H1 (cell line): ENCODE data around the gene DIP2C. TPM values are rescaled to one million over a fixed set of nuclear protein-coding genes. Genes with fewer than 3 reads are reported as not detected.

Experiments used
- CTCF ChIA-PET: fragments of 300-600 bp; sonication (Branson Sonifier 250); formaldehyde crosslinking; loops from one replicate; lab custom pipeline; 2021; ENCODE audit not compliant: partially characterized antibody; lab: Charles Lee
- POLR2A ChIA-PET: fragments of 300-600 bp; sonication (Branson Sonifier 250); formaldehyde crosslinking; loops from one replicate; lab custom pipeline; 2021; ENCODE audit warnings: inconsistent platforms; ENCODE audit not compliant: partially characterized antibody; lab: Charles Lee
- DNase-seq, 2 experiments: peaks; one replicate each; pipeline versions ENCODE4 v3.0.0 to v3.0.0-alpha.2; 2010 to 2022; ENCODE audit warnings: low spot score in 2 of 2, low read depth in 1 of 2, mixed read lengths in 1 of 2
- FAIRE-seq: peaks from 2 replicates; lab custom pipeline; 2011; peaks lifted over from hg19 to GRCh38; lab: Jason Lieb, UNC
- H2AFZ ChIP-seq: 2 replicates; pipeline ENCODE4 v1.8.1; 2012; ENCODE audit warnings: low read length, inconsistent platforms
- H2AK5ac ChIP-seq: 2 replicates; pipeline ENCODE4 v1.6.1; 2013; ENCODE audit warnings: low read depth, low read length
- H2BK120ac ChIP-seq: replicated peaks from 2 replicates; pipeline ENCODE3; 2013; ENCODE audit warnings: low read depth, low read length, inconsistent platforms
- H2BK12ac ChIP-seq: 2 replicates; pipeline ENCODE4 v1.6.1; 2013; ENCODE audit warnings: low read depth, low read length
- H2BK15ac ChIP-seq: 2 replicates; pipeline ENCODE4 v1.6.1; 2013; ENCODE audit warnings: low read length
- H2BK20ac ChIP-seq: 2 replicates; pipeline ENCODE4 v1.6.1; 2013; ENCODE audit warnings: low read length
- H2BK5ac ChIP-seq: 2 replicates; pipeline ENCODE4 v1.6.1; 2013; ENCODE audit warnings: low read depth, low read length
- H3K14ac ChIP-seq: 2 replicates; pipeline ENCODE4 v1.6.1; 2013; ENCODE audit warnings: inconsistent platforms; ENCODE audit not compliant: insufficient read length
- H3K18ac ChIP-seq: 2 replicates; pipeline ENCODE4 v1.6.1; 2013; ENCODE audit warnings: low read length; ENCODE audit errors: extremely low read depth
- H3K23ac ChIP-seq: 2 replicates; pipeline ENCODE4 v1.6.1; 2013; ENCODE audit warnings: inconsistent platforms; ENCODE audit not compliant: insufficient read length
- H3K23me2 ChIP-seq: 2 replicates; pipeline ENCODE4 v1.6.1; 2013; ENCODE audit warnings: low read depth, low read length
- H3K27ac ChIP-seq: 2 replicates; pipeline ENCODE4 v1.6.1; 2011; ENCODE audit warnings: low read depth, low read length, inconsistent platforms
- H3K27me3 ChIP-seq, 4 experiments: replicated peaks in 1 of 4; 1 replicate in 1 of 4; 2 replicates in 3 of 4; pipeline versions ENCODE4 v1.6.1 to v1.8.1; 2011 to 2013; ENCODE audit warnings: low read length in 3 of 4, mild to moderate bottlenecking in 3 of 4, inconsistent platforms in 2 of 4, mixed read lengths in 2 of 4, moderate library complexity in 1 of 4; ENCODE audit not compliant: control insufficient read depth in 3 of 4, insufficient read depth in 3 of 4; ENCODE audit errors: extremely low read depth in 1 of 4
- H3K36me3 ChIP-seq, 4 experiments: 2 replicates each; pipeline versions ENCODE4 v1.6.1 to v1.8.1; 2011 to 2013; ENCODE audit warnings: mild to moderate bottlenecking in 4 of 4, low read length in 3 of 4, moderate library complexity in 2 of 4, control low read depth in 1 of 4, inconsistent platforms in 1 of 4; ENCODE audit not compliant: insufficient read depth in 4 of 4, control insufficient read depth in 2 of 4
- H3K4ac ChIP-seq: replicated peaks from 2 replicates; pipeline ENCODE3; 2013; ENCODE audit warnings: low read length, low read depth, mixed read lengths, inconsistent platforms; ENCODE audit not compliant: insufficient read length
- H3K4me1 ChIP-seq, 4 experiments: replicated peaks in 1 of 4; 1 replicate in 1 of 4; 2 replicates in 3 of 4; pipeline versions ENCODE4 v1.6.1 to v1.8.1; 2011 to 2013; ENCODE audit warnings: low read length in 3 of 4, inconsistent platforms in 2 of 4, mixed read lengths in 1 of 4; ENCODE audit not compliant: insufficient read depth in 4 of 4, control insufficient read depth in 3 of 4
- H3K4me2 ChIP-seq, 2 experiments: 2 replicates each; pipeline versions ENCODE4 v1.6.1 to v1.8.1; 2011 to 2013; ENCODE audit warnings: low read depth in 2 of 2, low read length in 2 of 2, control low read depth in 1 of 2, inconsistent platforms in 1 of 2, mild to moderate bottlenecking in 1 of 2; ENCODE audit not compliant: insufficient read depth in 1 of 2
- H3K4me3 ChIP-seq, 4 experiments: fragments of 200-600, 300-600 bp in 1 of 4; sonication (generic), shearing (Covaris generic), sonication (Bioruptor Twin) in 1 of 4; 2 replicates each; pipeline versions ENCODE4 v1.5.1 to v1.8.1; 2011 to 2016; ENCODE audit warnings: low read length in 4 of 4, low read depth in 3 of 4, control low read depth in 2 of 4, inconsistent platforms in 2 of 4, mild to moderate bottlenecking in 2 of 4, mixed read lengths in 1 of 4, moderate library complexity in 1 of 4; ENCODE audit not compliant: insufficient read depth in 2 of 4; ENCODE audit errors: extremely low read depth in 1 of 4
- H3K56ac ChIP-seq: replicated peaks from 2 replicates; pipeline ENCODE3; 2013; ENCODE audit warnings: low read depth, mild to moderate bottlenecking, mixed read lengths, low read length, inconsistent platforms; ENCODE audit not compliant: insufficient read length
- H3K79me1 ChIP-seq: 2 replicates; pipeline ENCODE4 v1.6.1; 2013; ENCODE audit warnings: low read depth, low read length, control low read depth
- H3K79me2 ChIP-seq, 2 experiments: 2 replicates each; pipeline versions ENCODE4 v1.6.1 to v1.8.1; 2012 to 2013; ENCODE audit warnings: low read length in 2 of 2, mild to moderate bottlenecking in 2 of 2, inconsistent platforms in 1 of 2; ENCODE audit not compliant: insufficient read depth in 2 of 2, control insufficient read depth in 1 of 2
- H3K9ac ChIP-seq, 4 experiments: replicated peaks in 1 of 4; 1 replicate in 1 of 4; 2 replicates in 3 of 4; pipeline versions ENCODE4 v1.6.1 to v1.8.1; 2011 to 2013; ENCODE audit warnings: low read depth in 3 of 4, low read length in 3 of 4, control low read depth in 2 of 4, mild to moderate bottlenecking in 2 of 4, moderate library complexity in 2 of 4, inconsistent platforms in 1 of 4; ENCODE audit errors: extremely low read depth in 1 of 4
- H3K9me3 ChIP-seq, 2 experiments: 2 replicates each; pipeline versions ENCODE4 v1.6.1 to v1.8.1; 2012 to 2013; ENCODE audit warnings: mild to moderate bottlenecking in 2 of 2, moderate library complexity in 2 of 2, control low read depth in 1 of 2, inconsistent platforms in 1 of 2, low read depth in 1 of 2, low read length in 1 of 2, mixed read lengths in 1 of 2; ENCODE audit not compliant: insufficient read depth in 2 of 2
- H4K20me1 ChIP-seq, 2 experiments: replicated peaks in 1 of 2; 2 replicates each; pipeline versions ENCODE3 to v1.8.1; 2011 to 2013; ENCODE audit warnings: inconsistent platforms in 2 of 2, low read length in 2 of 2, mild to moderate bottlenecking in 1 of 2; ENCODE audit not compliant: insufficient read depth in 2 of 2, control insufficient read depth in 1 of 2
- H4K5ac ChIP-seq: 2 replicates; pipeline ENCODE4 v1.6.1; 2013; ENCODE audit warnings: low read length, low read depth, mixed read lengths, inconsistent platforms; ENCODE audit not compliant: insufficient read length
- H4K8ac ChIP-seq: 2 replicates; pipeline ENCODE4 v1.8.0; 2013; ENCODE audit warnings: mild to moderate bottlenecking, moderate library complexity, low read length, inconsistent platforms; ENCODE audit not compliant: insufficient read depth; ENCODE audit errors: extremely low read depth
- H4K91ac ChIP-seq: replicated peaks from 2 replicates; pipeline ENCODE3; 2013; ENCODE audit warnings: low read length, mixed read lengths, inconsistent platforms; ENCODE audit not compliant: insufficient read length
- ATF2 ChIP-seq: IDR thresholded peaks from 2 replicates; pipeline ENCODE4 v1.6.1; 2012; ENCODE audit warnings: low read length, inconsistent platforms
- BCL11A ChIP-seq, 2 experiments: IDR thresholded peaks; one replicate each; pipeline ENCODE4 v1.6.1; 2011; ENCODE audit warnings: low read depth in 2 of 2, low read length in 2 of 2, mild to moderate bottlenecking in 2 of 2
- CTBP2 ChIP-seq: IDR thresholded peaks from 2 replicates; pipeline ENCODE4 v1.7.0; 2011; ENCODE audit warnings: borderline replicate concordance, mild to moderate bottlenecking, moderate library complexity, mixed read lengths, low read length; ENCODE audit not compliant: insufficient read depth, insufficient read length
- KDM1A ChIP-seq: fragments of 200-600, 300-600 bp; sonication (generic); IDR thresholded peaks from 2 replicates; pipeline ENCODE4 v1.7.1; 2016; ENCODE audit warnings: mild to moderate bottlenecking, low read length, borderline replicate concordance
- KDM5A ChIP-seq: fragments of 200-600 bp; IDR thresholded peaks from 2 replicates; pipeline ENCODE4 v1.7.1; 2012; ENCODE audit warnings: mild to moderate bottlenecking, low read length, inconsistent platforms, mixed read lengths
- MAFK ChIP-seq: IDR thresholded peaks from 2 replicates; pipeline ENCODE4 v1.6.1; 2012; ENCODE audit warnings: low read depth, mild to moderate bottlenecking, improper control_type of control experiment, low read length
- NRF1 ChIP-seq: IDR thresholded peaks from 2 replicates; pipeline ENCODE4 v1.6.1; 2011; ENCODE audit warnings: mild to moderate bottlenecking, low read depth, low read length, improper control_type of control experiment
- PHF8 ChIP-seq: fragments of 200-600 bp; sonication (generic); conservative IDR thresholded peaks from 2 replicates; pipeline ENCODE4 v1.7.1; 2012; ENCODE audit warnings: low read depth, mild to moderate bottlenecking, inconsistent platforms, low read length, moderate library complexity
- RBBP5 ChIP-seq: IDR thresholded peaks from 2 replicates; pipeline ENCODE4 v1.7.1; 2012; ENCODE audit warnings: low read depth, mild to moderate bottlenecking, inconsistent platforms, low read length, moderate library complexity, borderline replicate concordance
- SP1 ChIP-seq: IDR thresholded peaks from 2 replicates; pipeline ENCODE4 v1.6.1; 2011; ENCODE audit warnings: low read depth, low read length
- USF2 ChIP-seq: IDR thresholded peaks from 2 replicates; pipeline ENCODE4 v1.6.1; 2011; ENCODE audit warnings: low read length, improper control_type of control experiment
- WGBS, 2 experiments: shearing (Covaris generic) in 1 of 2; methylation state at CpG; one replicate each; pipeline versions ENCODE4 v1.1.6 to v1.1.7; 2013 to 2015; ENCODE audit warnings: low lambda C conversion rate in 2 of 2, mixed read lengths in 2 of 2, inconsistent platforms in 1 of 2, low coverage in 1 of 2, missing lambda C conversion rate in 1 of 2; ENCODE audit not compliant: insufficient replicate concordance in 2 of 2, insufficient coverage in 1 of 2, insufficient read length in 1 of 2; ENCODE audit errors: extremely low coverage in 1 of 2, missing lambda C conversion rate in 1 of 2; 5-methylcytosine and 5-hydroxymethylcytosine counted together
- polyA plus RNA-seq, 7 experiments: library from polyadenylated mRNA; depleted of rRNA in 3 of 7; stranded (reverse) in 5 of 7; unstranded in 2 of 7; fragments of >200 nt in 5 of 7; fragments of 200-250 nt in 2 of 7; gene quantifications; 1 replicate in 5 of 7; 2 replicates in 1 of 7; 4 replicates in 1 of 7; pipeline versions ENCODE4 v1.2.1 to v1.2.3, GENCODE V29; 2011 to 2013; ENCODE audit warnings: missing spikeins in 2 of 7, mixed read lengths in 2 of 7
- total RNA-seq: library from RNA; stranded (reverse); fragmentation: NEBNext Ultra II Directional; extraction: Animal tissue kit (Norgen Biotek cat#: 25700); gene quantifications from 2 replicates; pipeline ENCODE4 v1.2.1, GENCODE V29; 2021

The DIP2C gene
- total and polyA plus RNA-seq, 2 of the 8 experiments (the other 6 are each of a cell fraction or from before 2014, with no cell fraction given) = 3.8 to 9.3 TPM

- Histone ChIP-seq H2BK15ac (no peak overlapping the region), H3K56ac (no peak overlapping the region), H4K91ac (no peak overlapping the region), H3K36me3 (no peaks in the 10 kb centered on the region; a peak in 1 of 8 replicates), H4K5ac (no peak overlapping the region), H3K23ac (no peak overlapping the region), H2BK20ac (no peak overlapping the region), H3K79me1 (no peaks in the 10 kb centered on the region), H2BK12ac (no peak overlapping the region), H4K8ac (no peak overlapping the region), H2AFZ (no peak overlapping the region), H2AK5ac (no peak overlapping the region), H4K20me1 (no peaks in the 10 kb centered on the region), H3K14ac (no peak overlapping the region), H3K27me3 (no peaks in the 10 kb centered on the region), H3K23me2 (no peaks in the 10 kb centered on the region; the same call in 1 of the 2 replicates), H3K4me1 (peaks cover 0 to 5% (median 1%) of the 10 kb centered on the region in 4 experiments; a peak in 3 of 7 replicates), H2BK120ac (no peak overlapping the region), H3K79me2 (no peaks in the 10 kb centered on the region), H3K9ac (no peak overlapping the region), H3K9me3 (no peaks in the 10 kb centered on the region), H3K18ac (no peak overlapping the region), H3K27ac (no peak overlapping the region), H2BK5ac (no peak overlapping the region), H3K4me2 (no peak overlapping the region), H3K4ac (no peak overlapping the region), H3K4me3 (no peak overlapping the region)
- DNase-seq (no peak), FAIRE-seq (no peak)
- WGBS, 2 experiments = 83% methylated on average over 11 of the region's 13 CpGs; no CpG with 5 or more reads in 1 of the 2 experiments
- ChIA-PET CTCF (interaction anchor here (1.0 to 1.6 kb wide), 3 partner anchors 20 to 438 kb away, joined by 3 to 4 read pairs (median 3); no protein-coding TSS in a partner anchor), POLR2A (no interaction called here)
- TF ChIP-seq RBBP5 (no peak), PHF8 (no peak), KDM5A (no peak), BCL11A (IDR thresholded peaks at IDR 0.05; ENCODE audit: low read depth in 2 of 2, low read length in 2 of 2) (no peak), KDM1A (no peak), SP1 (no peak), NRF1 (no peak), CTBP2 (no peak), MAFK (no peak), ATF2 (no peak), USF2 (no peak)
These were observed 318.0 kb downstream of the DIP2C start for GRCh38 chr10:371515-371914.
